ENCODE measurements around the gene POGLUT3.

- TF ChIP-seq CTCF (conservative IDR thresholded peaks at IDR 0.05; ENCODE audit: low read depth in 2 of 2) (no peak), JUNB (IDR thresholded peaks at IDR 0.05; ENCODE audit: unreplicated experiment) (no peak), EZH2phosphoT487 (IDR thresholded peaks at IDR 0.05; ENCODE audit: unreplicated experiment) (no peak), CREB1 (CRISPR knock-in tag; IDR thresholded peaks at IDR 0.05; ENCODE audit: low read depth) (no peak)
- TF ChIP-seq, protein P1, sequence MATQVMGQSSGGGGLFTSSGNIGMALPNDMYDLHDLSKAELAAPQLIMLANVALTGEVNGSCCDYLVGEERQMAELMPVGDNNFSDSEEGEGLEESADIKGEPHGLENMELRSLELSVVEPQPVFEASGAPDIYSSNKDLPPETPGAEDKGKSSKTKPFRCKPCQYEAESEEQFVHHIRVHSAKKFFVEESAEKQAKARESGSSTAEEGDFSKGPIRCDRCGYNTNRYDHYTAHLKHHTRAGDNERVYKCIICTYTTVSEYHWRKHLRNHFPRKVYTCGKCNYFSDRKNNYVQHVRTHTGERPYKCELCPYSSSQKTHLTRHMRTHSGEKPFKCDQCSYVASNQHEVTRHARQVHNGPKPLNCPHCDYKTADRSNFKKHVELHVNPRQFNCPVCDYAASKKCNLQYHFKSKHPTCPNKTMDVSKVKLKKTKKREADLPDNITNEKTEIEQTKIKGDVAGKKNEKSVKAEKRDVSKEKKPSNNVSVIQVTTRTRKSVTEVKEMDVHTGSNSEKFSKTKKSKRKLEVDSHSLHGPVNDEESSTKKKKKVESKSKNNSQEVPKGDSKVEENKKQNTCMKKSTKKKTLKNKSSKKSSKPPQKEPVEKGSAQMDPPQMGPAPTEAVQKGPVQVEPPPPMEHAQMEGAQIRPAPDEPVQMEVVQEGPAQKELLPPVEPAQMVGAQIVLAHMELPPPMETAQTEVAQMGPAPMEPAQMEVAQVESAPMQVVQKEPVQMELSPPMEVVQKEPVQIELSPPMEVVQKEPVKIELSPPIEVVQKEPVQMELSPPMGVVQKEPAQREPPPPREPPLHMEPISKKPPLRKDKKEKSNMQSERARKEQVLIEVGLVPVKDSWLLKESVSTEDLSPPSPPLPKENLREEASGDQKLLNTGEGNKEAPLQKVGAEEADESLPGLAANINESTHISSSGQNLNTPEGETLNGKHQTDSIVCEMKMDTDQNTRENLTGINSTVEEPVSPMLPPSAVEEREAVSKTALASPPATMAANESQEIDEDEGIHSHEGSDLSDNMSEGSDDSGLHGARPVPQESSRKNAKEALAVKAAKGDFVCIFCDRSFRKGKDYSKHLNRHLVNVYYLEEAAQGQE (IDR thresholded peaks at IDR 0.05; ENCODE audit: unreplicated experiment): no peak
Observed at GRCh38 chr11:108522318-108522717, 24.1 kb upstream of the POGLUT3 start.

Measured in GM23338 (cell line).